ENCODE measurements around the gene SAA2. TPM values are rescaled to one million over a fixed set of nuclear protein-coding genes. Genes with fewer than 3 reads are reported as not detected.

The SAA2 gene
- total and polyA plus RNA-seq, 10 of the 15 experiments (the other 5 are each of a cell fraction or from before 2014, with no cell fraction given), result 0.18 to 4.1 (median 0.28) TPM; not detected in 2

- ATAC-seq (no peak), DNase-seq (ENCODE audit: low read depth, low spot score) (no peak), FAIRE-seq (no peak)
- BruUV-seq (replicated peaks), result no TSS peak
- no peak overlapping the region for H3K27ac ChIP-seq (ENCODE audit: control insufficient read depth, insufficient read depth)
- H3K79me2 ChIP-seq (ENCODE audit: control insufficient read depth, insufficient read depth, low read length), result no peaks in the 10 kb centered on the region
- intact Hi-C loops (cut with micrococcal nuclease; ENCODE audit: unreplicated experiment), result no loop called here
- ChIA-PET POLR2A (no interaction called here), RAD21 (ENCODE audit: unreplicated experiment) (no interaction called here), CTCF (interaction anchor here (1.9 kb wide), 1 partner anchor 9 kb away, joined by 13 read pairs; no protein-coding TSS in a partner anchor), SMC1A (ENCODE audit: uncharacterized antibody, unreplicated experiment) (no interaction called here)
- 98% methylated on average over 3 of the region's 3 CpGs for WGBS (ENCODE audit: insufficient coverage, insufficient replicate concordance, low lambda C conversion rate, missing lambda C conversion rate)
- no peak overlapping the region for H3K9ac ChIP-seq (ENCODE audit: control insufficient read depth, insufficient read depth, low read length)
- no peak overlapping the region for H2AFZ ChIP-seq (ENCODE audit: control insufficient read depth, low read depth, low read length)
- H3K27me3 ChIP-seq (replicated peaks in 1 of 2; ENCODE audit: control insufficient read depth in 2 of 2, insufficient read depth in 2 of 2, low read length in 1 of 2), result no peaks in the 10 kb centered on the region
- TF ChIP-seq YY1 (IDR thresholded peaks at IDR 0.05; ENCODE audit: low read depth, low read length) (no peak), MYB (IDR thresholded peaks at IDR 0.05; ENCODE audit: borderline replicate concordance, low read depth, low read length) (no peak), EED (IDR thresholded peaks at IDR 0.05; ENCODE audit: low read depth) (no peak), SREBF2 (IDR thresholded peaks at IDR 0.05; ENCODE audit: low read length) (no peak), BMI1 (IDR thresholded peaks at IDR 0.05; ENCODE audit: borderline replicate concordance) (no peak), FOXM1 (IDR thresholded peaks at IDR 0.05; ENCODE audit: low read depth, low read length) (no peak), MEF2A (IDR thresholded peaks at IDR 0.05; ENCODE audit: insufficient read depth, low read depth, low read length) (no peak), HDAC2 (IDR thresholded peaks at IDR 0.05) (no peak), SUPT20H (IDR thresholded peaks at IDR 0.05; ENCODE audit: borderline replicate concordance, control insufficient read depth, low read depth, low read length) (no peak), MAX (IDR thresholded peaks at IDR 0.05; ENCODE audit: low read depth, low read length) (no peak), CTCF (IDR thresholded peaks at IDR 0.05 in 2 of 3, conservative IDR thresholded peaks at IDR 0.05 in 1 of 3; ENCODE audit: control insufficient read depth in 2 of 3, extremely low read depth in 1 of 3, insufficient read depth in 1 of 3, low read depth in 3 of 3, low read length in 3 of 3) (no peak), MXI1 (IDR thresholded peaks at IDR 0.05; ENCODE audit: low read depth, low read length) (no peak), EGR1 (IDR thresholded peaks at IDR 0.05; ENCODE audit: borderline replicate concordance in 1 of 2, low read depth in 2 of 2, low read length in 2 of 2) (no peak), RFX5 (IDR thresholded peaks at IDR 0.05; ENCODE audit: low read depth, low read length) (no peak), POLR2AphosphoS2 (IDR thresholded peaks at IDR 0.05; ENCODE audit: low read depth, low read length) (no peak), PAX5 (IDR thresholded peaks at IDR 0.05; ENCODE audit: borderline replicate concordance, low read depth, low read length) (no peak), MEF2B (IDR thresholded peaks at IDR 0.05; ENCODE audit: partially characterized antibody, poor library complexity, severe bottlenecking) (no peak), TCF3 (IDR thresholded peaks at IDR 0.05; ENCODE audit: borderline replicate concordance, insufficient read depth, low read depth, low read length) (no peak), FOS (IDR thresholded peaks at IDR 0.05; ENCODE audit: borderline replicate concordance, extremely low read depth, insufficient read length) (no peak), E4F1 (IDR thresholded peaks at IDR 0.05; ENCODE audit: borderline replicate concordance, partially characterized antibody) (no peak)
- H3K4me3 ChIP-seq, result no peak overlapping the region
- in situ Hi-C loops (cut with MboI), result no loop called here
- H3K36me3 ChIP-seq (ENCODE audit: control insufficient read depth in 2 of 2, insufficient read depth in 2 of 2, low read length in 1 of 2), result no peaks in the 10 kb centered on the region
- peaks cover 9% of the 10 kb centered on the region for H3K4me1 ChIP-seq (ENCODE audit: control insufficient read depth, insufficient read depth, low read length)
- no peaks in the 10 kb centered on the region for H4K20me1 ChIP-seq (ENCODE audit: control insufficient read depth, insufficient read depth)
- no peak overlapping the region for H3K4me2 ChIP-seq (ENCODE audit: control insufficient read depth, insufficient read depth)
- no peaks in the 10 kb centered on the region for H3K9me3 ChIP-seq (replicated peaks; ENCODE audit: control insufficient read depth, insufficient read depth, low read length)
Measured at GRCh38 chr11:18253233-18253632, 4.8 kb upstream of the SAA2 start.
